ENCODE results near the gene CACNA1S.

Gene CACNA1S

DNA sequence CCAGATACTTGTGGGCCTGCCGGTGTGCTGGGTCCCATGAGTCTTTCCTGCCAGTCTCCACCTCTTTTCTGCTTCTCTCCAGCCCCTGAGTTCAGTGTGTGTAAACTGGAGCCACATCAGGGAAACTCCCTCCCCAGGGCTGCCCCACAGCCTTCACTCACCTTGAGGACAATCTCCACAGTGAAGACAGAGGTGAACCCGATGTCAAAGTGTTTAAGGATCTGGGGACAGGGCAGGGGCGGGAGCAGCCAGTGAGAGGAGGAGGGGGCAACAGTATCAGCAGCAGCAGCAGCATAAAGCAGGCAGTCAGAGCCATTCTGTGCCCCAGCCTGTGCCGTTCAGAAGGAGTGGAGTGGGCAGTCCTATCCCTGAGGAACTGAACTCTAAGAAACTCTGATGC lies 43.2 kb downstream of the CACNA1S start:
- DNase-seq (ENCODE audit: extremely low spot score, insufficient read length, low read depth) (no peak), FAIRE-seq (no peak)

DNA sequence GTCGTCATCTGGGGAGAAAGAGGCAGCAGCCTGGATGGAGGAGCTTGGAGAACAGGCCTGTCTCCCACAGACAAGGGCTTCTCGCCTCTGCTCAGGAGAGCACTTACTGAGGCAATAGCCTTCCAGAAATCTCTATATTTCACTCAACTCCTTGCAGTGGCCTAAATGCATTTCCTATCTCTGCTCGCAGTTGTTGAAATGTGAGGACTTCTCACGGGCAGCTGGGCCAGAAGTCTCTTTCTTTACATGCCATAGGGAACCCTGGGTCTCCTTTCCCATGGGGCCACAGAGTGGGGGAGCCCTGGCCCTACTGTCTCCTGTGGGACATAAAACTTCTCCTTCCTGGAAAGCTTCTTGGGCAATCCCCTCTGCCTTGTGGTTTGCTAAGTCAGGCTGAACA lies 45.2 kb downstream of the CACNA1S start:
- no peak for FAIRE-seq
- no peak for DNase-seq (ENCODE audit: extremely low spot score, insufficient read length, low read depth)

DNA sequence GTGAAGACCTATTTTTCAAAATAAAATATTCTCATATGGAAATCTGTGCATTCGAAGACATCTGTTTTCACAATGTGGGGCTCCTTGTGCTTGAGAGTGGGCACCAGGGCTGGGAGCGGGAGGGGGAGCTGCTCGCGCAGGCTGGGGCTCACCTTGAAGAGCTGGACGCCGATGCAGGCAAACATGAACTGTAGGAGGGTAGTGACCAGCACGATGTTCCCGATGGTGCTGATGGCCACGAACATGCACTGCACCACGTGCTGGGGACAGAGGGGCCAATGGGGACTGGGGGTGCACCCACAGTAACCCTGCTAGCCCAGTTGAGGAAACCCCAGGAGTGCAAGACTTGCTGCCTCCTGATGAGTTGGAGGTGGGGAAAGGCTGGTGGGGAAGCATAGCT lies 46.5 kb downstream of the CACNA1S start:
- no peak for FAIRE-seq
- DNase-seq (ENCODE audit: extremely low spot score, insufficient read length, low read depth), result no peak

DNA sequence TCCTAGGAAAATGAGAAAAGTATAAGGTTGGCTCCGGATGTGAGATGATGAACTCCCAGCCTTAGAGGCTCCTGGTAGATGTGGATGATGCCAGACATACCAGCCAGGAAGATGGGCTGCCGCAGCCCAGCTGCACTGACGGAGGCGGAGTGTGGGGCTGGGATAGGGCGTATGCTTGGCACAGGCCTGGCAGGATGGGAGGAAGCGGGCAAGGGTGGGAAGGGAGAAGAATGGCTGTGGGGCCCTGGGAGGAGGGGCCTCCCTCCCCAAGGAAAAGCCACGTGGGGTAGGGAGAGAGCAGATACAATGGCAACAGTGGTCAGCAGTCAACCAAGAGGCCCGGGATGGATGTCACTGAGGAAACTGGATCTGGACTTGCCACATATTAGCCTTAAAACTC lies 47.4 kb downstream of the CACNA1S start:
- DNase-seq (ENCODE audit: extremely low spot score, insufficient read length, low read depth) (no peak), FAIRE-seq (no peak)

DNA sequence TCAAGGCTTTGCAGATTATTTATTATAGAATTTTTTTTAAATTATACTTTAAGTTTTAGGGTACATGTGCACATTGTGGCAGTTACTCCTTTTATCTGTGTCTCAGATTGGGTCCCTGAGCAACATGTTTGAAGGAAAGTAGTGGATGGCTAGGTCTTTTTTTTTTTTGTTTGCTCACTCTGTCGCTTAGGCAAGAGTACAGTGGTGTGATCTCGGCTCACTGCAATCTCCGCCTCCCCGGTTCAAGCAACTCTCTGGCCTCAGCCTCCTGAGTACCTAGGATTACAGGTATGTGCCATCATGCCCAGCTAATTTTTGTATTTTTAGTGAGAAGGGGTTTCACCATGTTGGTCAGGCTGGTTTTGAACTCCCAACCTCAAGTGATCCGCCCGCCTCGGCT lies 49.1 kb downstream of the CACNA1S start:
- no peak for DNase-seq (ENCODE audit: extremely low spot score, insufficient read length, low read depth)
- no peak for FAIRE-seq

DNA sequence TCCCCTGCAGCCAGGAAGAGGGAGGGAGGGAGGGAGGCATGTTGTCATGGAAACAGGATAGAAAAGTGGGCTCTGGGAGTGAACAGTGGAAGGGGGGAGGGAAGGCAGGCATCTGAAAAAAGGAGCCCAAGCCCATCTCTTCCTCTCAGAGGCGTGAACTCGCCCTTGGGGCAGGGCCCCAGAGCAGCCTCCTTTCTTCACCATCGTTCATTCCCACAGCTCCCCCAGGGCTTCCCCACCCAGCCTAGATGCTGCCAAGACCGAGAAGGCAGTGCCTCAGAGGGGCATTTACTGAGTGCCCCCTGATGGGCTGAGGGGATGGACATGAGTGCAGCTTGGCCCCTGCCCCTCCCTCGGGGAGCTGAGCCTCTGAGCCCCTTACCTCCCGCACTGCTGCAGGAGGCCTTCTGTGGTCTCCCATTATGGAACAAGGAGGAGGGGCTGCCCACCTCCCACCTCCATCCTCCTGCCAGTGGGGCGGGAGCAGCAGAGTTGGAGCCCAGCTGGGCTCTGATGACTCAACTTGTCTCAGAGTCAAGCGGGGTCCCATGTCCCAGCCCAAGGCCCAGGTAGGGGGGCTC lies 49.6 kb downstream of the CACNA1S start:
- FAIRE-seq (no peak), DNase-seq (ENCODE audit: extremely low spot score, insufficient read length, low read depth) (no peak)

DNA sequence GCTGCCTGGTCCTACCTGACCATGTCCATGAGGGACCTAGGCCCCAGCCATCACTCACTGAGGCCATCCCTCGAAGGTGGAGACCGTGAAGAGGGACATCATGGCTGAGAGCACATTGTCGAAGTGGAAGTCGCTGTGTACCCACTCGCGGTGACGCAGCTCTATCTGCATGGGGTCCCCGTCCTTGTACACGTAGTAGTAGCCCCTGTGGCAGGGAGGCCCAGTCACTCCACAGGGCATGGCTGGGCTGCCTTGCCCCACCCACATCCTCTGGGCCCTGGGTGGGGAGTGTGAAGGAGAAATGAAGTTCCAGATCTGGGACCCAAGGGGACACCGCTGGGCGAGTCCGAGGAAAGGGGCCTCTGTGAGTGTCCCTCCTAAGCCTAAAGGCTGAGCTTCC lies 50.3 kb downstream of the CACNA1S start:
- DNase-seq (ENCODE audit: extremely low spot score, insufficient read length, low read depth) (no peak), FAIRE-seq (no peak)

DNA sequence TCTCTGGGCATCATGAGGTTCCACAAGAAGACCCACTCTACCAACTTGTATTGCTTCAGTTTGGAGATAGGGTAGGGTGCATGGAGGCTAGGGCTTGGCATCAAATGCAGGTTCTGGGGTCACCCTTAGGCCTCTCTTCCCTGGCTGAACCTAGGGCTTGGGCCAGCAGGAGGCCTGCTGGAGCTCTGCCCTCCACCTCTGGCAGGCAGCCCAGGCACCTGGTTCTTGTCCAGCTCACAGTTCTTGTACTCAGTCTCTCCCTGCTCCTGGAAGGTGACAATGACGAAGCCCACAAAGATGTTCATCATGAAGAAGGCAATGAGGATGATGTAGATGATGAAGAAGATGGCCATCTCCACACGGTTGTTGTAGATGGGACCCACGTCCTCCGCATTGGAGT lies 51.2 kb downstream of the CACNA1S start:
- DNase-seq (ENCODE audit: extremely low spot score, insufficient read length, low read depth) (no peak), FAIRE-seq (no peak)

DNA sequence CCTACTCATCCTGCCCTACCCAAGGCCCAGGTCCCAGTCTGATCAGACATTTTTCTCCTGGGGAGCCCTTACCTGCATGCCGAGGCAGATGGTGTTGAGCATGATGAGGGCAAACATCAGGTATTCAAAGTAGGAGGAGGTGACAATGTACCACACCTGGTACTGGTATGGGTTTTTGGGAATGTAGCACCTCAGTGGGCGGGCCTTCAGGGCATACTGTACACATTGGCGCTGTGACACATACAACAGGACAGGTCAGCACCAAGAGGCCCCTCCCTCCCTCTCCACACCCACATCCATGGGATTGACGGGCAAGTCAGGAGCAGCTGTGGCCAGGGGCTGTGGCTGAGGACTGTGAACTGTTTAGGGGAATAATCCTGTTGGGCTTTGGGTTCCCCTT lies 51.6 kb downstream of the CACNA1S start:
- FAIRE-seq, result no peak

DNA sequence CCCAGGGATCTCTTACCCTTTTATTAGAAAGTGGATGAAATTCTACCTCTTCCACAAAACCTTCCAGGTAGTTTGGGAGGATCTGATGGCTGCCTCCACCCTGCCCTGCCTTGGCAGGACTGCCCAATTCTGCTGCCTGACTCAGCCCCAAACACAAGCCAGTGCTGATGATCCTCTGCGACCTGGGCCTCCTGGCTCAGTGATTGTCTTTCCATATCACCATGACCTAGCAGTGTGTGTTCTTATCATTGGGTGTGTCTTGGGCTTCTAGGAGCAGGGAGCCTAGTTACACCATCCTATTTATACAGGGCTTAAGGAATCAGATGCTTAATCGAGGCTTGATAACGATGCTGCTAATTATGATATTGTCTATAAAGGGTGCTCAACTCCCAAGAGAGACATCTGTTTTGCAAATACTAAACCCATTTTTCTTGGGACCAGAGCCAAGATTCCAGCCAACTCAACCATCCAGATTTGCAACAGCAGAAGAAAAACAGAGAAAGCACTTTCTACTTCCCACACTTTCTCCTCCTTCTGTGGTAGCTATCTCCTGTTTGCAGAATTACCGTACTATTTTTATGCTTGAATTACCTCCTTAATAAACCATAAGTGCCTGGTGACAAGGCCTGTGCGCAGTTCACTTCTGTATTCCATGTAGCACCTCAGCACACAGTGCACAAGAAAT lies 52.2 kb downstream of the CACNA1S start:
- FAIRE-seq (no peak), DNase-seq (ENCODE audit: extremely low spot score, insufficient read length, low read depth) (no peak)

More for the DNA sequence above, 51.6 kb downstream of the CACNA1S start:
- DNase-seq (ENCODE audit: extremely low spot score, insufficient read length, low read depth), result no peak

DNA sequence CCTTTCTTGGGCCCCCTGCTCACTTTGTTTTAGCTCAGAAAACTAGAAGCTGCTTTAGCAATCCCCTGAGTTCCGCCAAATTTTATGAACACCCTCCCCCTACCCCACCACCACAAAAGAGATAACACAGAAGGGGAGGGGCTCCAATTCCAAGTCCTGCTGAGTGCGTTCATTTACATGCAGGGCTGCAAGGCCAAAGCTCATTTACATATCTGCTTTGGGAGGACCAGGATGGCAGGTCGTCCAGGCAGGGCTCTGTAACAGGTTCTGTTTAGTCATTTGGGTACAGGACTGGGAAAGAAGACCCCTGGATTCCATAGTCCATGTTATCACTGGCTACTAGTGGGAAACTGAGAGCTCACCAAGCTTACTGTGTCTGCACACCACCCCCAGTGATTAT lies 52.8 kb downstream of the CACNA1S start:
- DNase-seq (ENCODE audit: extremely low spot score, insufficient read length, low read depth) (no peak), FAIRE-seq (no peak)

DNA sequence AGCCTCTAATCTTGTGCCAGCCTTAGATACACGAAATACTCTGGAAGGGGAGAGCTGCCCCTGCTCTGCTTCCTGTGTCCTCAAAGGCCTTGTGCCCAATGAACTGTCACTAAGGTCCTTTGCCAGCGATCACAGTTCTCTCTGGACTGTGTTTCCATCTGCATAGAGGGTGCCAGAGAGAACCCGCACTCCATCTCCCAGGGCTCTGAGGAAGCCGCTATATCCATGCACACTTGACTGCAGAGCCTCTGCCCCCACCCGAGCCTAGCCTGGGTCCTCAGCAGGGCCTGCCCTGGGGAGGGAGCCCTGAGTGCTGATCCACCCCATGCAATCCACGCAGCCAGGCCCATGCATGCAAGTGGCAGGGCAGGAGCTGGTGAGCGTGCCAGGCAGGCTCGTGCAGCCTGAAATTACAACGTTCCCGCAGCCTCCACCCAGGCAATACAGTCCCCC lies 58.1 kb downstream of the CACNA1S start:
- no peak for DNase-seq (ENCODE audit: extremely low spot score, insufficient read length, low read depth)
- no peak for FAIRE-seq

DNA sequence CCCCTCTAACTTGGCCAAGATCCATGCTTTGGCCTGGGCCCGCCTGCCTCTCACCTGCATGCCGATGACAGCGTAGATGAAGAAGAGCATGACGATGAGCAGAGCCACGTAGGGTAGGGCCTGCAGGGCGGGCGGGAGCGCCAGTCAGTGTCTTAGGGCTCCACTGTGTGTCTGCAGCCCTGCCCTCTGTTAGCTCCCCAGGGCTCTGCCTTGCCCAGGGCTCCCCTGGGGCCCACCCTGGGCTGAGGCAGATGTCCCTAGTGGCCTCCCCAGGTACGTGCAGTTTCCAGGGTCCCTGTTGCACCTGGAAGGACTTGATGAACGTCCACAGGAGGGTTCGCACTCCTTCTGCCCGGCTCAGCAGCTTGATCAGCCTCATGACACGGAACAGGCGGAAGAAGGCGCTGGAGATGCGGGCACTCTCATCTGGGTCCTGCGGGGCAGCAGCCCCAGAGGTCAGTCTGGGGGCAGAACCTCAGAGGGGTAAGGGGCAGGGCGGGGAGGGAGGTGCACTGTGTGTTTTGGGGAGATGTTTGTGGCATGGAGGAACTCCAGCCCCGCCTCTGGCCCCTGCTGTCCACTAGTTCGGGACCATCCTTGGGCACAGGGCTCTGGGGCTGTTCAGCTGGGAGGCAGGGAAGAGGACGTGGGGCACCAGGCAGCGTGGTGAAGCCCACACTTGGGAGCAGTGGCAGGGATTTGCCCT lies 58.9 kb downstream of the CACNA1S start:
- FAIRE-seq (no peak), DNase-seq (ENCODE audit: extremely low spot score, insufficient read length, low read depth) (no peak)

DNA sequence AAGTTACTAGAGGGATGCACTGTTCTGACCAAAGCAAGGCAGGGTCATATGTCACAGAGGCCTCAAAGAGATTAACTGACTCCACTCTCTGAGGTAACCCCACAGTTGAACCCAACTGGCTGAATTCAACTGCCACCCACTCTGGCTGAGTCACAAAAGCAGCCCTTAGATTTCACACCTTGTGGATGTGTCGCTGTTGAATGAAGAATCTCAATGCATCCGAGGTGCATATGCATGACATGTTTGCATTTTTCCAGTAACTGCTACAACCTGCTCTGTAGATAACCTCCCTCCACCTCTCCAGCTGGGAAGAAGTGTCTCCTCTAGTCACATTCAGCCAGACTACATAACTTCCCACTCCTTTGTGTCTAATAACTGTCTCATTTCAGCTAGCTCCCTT lies 60.8 kb downstream of the CACNA1S start:
- FAIRE-seq, result no peak
- no peak for DNase-seq (ENCODE audit: extremely low spot score, insufficient read length, low read depth)

DNA sequence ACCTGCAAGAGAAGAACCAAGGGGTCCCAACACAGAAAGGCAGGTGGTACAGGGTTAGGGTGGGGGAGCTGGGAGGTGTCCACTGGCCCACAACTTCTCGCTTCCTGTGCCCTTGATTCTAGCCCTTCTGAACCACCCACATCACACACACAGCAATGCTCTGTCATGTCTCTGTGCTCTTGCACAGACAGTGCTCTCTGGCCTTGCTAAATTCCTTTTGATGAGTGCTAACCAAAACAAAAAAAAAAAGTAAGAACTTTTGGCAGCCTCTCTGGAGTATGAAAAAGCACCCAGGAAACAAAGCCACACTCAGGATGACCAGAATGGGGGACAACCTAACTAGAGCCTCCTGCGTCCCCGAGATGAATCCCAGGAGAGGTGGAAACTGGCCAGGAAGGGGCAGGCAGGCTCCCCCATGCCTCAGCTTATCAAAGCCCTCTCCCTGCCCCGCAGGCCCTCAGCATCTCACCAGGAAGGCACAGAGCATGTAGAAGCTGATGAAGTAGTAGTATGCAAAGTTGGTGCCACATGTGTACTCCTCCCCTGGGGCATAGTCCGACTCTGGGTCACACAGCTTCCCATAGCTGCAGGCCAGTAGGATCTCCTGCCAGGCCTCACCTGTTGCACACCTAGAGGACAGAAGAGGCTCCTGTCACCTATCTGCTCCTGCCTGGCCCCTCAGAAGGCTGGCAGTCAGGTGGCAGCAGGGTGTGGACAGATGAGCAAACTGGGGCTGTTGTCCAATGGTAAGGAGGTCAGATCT lies 61.5 kb downstream of the CACNA1S start:
- FAIRE-seq (no peak), DNase-seq (ENCODE audit: extremely low spot score, insufficient read length, low read depth) (no peak)

DNA sequence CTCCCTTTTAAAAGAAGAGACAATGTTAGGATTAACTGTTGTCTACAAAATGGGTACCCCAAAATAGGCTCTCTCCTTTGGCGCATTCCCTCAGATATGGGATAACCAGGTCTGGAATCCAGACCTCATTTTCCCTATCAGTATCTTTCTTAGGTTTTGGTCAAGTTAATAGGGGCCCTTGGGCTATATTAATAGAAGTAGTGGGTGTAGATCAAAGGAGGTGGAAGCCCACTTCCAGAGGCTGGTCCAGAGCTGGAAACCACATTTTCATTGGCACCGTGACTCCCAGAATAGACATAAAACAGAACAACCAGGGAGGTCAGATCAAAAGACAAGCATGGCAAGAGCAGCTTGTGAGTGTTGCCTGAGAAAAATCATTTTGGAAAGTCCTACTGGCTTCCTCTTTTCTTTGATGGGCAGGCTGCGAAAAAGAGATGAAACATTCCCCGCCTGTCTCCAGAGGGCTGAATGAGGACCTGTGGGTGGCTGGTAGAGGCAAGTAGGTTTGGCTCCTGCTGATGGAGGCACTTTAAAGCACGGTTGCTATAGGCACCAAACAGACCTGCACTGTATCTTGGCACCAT lies 62.9 kb downstream of the CACNA1S start:
- FAIRE-seq (no peak), DNase-seq (ENCODE audit: extremely low spot score, insufficient read length, low read depth) (no peak)

DNA sequence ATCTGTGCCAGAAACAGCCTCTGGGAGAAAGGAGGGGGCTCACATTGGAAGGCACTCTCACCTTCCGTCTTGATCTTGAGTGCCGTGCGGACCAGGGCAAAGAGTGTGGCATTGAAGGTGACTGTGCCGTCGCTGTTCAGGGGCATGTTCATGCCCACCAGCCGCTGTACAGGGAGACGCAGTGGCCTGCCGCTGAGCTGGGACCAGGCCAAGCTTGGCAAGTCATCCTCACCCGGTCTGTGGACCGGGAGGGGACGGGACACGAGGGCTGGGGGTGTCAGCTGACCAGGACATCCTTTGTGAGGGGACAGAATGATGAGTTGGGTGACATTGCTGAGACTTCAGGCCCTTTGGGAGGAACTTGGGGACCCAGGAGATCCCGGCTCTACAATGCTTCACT lies 63.7 kb downstream of the CACNA1S start:
- DNase-seq (ENCODE audit: extremely low spot score, insufficient read length, low read depth) (no peak), FAIRE-seq (no peak)

DNA sequence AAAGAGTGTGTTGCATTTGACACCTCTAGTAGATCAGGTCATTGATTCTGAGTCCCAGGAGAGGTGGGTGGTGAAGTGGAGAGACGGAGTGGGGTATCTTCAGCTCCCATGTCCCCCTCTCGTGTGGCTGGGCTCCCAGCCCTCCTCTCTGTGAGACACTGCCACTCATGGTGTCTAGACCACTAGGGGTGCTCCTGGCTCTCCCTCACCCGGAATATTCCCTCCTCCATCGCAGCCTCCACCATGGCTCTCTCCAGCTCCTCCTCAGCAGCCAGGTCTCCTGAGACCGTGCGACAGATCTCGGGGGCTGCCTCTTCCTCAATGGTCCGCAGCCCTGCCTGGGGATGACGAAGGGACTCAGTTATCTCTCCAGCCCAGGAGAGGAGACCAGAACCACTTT lies 68.1 kb downstream of the CACNA1S start:
- DNase-seq (ENCODE audit: extremely low spot score, insufficient read length, low read depth), result no peak
- FAIRE-seq, result no peak

DNA sequence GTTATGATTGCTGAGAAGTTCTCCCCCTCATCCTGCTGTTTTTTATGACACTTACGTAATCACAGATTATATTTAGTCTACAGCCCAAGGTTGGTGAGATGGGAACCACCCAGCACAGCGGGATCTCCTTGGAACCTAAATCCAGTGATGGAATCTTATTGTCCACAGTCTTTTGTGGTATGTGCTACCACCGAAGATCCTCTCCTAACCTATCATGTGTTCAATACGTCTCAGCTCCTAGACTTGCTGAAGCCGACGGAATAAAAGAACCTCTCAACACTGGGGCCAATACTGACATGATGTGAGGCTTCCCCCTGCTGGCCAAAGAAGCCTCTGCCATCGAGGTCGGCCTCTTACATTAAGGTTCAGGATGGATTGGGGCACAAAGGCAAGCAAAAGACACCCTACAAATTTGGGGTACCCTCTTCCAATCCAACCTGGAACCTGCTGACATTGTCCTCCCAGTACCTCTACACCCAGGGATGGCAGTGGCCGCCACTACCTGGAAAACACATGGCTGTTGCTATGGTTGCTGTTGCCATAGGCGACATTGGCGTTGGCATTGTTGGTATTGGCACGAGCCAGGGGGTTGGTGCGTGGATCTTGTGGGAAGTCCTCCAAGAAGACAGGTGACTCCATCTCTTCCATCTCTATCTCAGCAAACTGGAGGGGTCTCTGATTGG lies 69.3 kb downstream of the CACNA1S start:
- FAIRE-seq (peak; percentile 90), DNase-seq (ENCODE audit: extremely low spot score, insufficient read length, low read depth) (peak; percentile 70)

DNA sequence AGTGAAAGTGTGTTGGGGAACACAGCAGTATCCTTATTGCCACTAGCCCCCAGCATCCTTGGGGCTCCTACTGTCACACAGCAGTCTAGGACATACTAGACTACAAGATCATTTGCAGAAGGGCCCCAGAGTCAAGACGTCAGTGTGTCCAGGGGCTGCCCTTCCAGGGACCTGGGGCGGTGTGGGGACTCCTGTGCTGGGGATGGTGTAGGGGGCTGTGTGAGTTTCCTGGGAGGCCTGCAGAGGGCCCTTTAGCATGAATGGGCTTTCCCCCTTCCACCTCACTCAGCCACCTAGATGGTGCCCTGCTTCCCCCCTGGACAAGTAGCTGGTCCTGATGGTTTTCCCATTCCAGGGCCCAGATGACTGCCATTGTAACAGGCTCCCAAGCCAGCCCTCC lies 71.2 kb downstream of the CACNA1S start:
- no peak for DNase-seq (ENCODE audit: extremely low spot score, insufficient read length, low read depth)
- FAIRE-seq, result no peak

Measured in GM18507 (cell line).